DMS53 treated with DMSO at 0.1 percent for 48 hours (cell line): Measurements from ENCODE around the gene CHD6.

Source experiments
- DNase-seq: peaks from one replicate; lab custom pipeline; 2025; ENCODE audit not compliant: unreplicated experiment; lab: John Stamatoyannopoulos, UW

Gene CHD6

GRCh38 chr20:41437836-41438235, 180.3 kb downstream of the CHD6 start:
- no peak for DNase-seq

- no peak for DNase-seq
Observed at GRCh38 chr20:41436679-41437078, 181.5 kb downstream of the CHD6 start.

GRCh38 chr20:41433203-41433602, 185.0 kb downstream of the CHD6 start:
- DNase-seq, result no peak

- no peak for DNase-seq
Observed at GRCh38 chr20:41432746-41433145, 185.4 kb downstream of the CHD6 start.

DNA sequence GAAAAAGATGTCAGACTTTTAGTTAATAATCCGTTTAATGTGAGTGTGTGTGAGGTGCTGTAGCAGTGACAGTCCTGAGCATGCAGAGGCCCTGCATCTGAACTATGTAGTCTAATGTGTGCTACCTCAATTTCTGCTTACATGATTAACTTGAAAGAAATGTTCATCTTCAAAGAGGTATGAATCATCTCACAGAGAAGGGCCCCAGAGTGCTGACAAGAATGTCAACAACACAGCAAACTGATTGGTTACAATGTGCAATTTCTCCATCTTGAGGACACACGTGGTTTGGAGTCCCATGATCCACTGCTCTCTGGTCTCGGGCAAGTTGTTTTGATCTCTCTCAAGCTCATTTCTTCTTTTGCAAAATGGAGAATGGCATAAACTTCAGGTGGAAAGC, 189.9 kb downstream of the CHD6 start:
- no peak for DNase-seq

DNA sequence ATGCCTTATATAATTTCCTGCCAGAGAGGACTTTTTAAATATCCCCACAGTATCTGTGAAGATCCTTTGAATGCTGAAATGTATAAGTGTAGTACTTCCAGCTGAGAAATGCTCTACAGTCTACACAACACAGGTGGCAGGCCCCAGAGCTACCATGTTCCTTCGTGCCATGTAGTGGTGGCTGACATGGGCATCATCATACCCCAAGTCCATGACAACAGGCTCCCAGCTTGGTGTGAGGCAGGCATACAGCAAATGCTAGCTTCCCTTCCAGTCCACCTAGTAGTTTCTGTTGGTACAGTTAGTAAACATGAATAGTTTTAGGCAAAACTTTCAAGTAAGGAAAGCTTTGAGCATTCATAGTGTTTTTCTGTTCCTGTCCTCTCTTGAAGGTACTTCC, 190.3 kb downstream of the CHD6 start:
- DNase-seq, result no peak

GRCh38 chr20:41426976-41427375, 191.2 kb downstream of the CHD6 start:
- DNase-seq, result no peak

DNA sequence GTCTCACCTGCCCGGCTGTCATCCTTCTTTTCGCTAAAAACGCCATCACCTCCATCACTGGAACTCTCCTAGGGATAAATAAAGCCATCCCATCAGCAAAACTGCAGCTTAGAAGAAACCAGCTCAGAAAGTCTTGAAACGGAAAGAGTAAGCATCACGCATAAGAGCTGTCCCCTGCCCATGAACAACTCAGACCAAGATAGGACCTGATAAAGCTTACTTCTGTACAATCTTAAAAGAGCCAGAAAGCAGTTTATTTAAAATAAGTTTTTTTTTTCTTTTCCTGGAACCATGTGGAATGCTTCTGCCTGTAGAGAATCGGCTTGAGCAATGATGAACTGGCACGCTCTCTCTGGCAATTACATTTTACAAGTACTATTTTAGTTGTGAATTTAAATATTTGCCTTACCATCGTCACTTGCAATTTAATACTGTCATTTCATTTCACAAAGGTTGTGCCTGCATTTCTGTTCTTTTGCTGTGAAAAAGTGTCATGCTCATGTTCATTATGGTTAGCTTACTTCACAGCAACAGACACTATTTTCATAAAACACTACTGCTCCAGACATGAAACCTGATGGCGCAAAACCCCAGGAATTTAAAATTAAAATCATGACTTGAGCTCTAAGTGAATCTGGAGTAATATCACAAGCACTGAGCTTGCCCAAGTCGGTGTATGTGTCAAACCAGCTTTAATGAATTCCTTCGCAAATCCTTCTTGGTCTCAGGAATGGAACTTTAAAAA, 191.9 kb downstream of the CHD6 start:
- DNase-seq, result no peak

GRCh38 chr20:41425180-41425884, 192.8 kb downstream of the CHD6 start:
- DNase-seq, result no peak

DNA sequence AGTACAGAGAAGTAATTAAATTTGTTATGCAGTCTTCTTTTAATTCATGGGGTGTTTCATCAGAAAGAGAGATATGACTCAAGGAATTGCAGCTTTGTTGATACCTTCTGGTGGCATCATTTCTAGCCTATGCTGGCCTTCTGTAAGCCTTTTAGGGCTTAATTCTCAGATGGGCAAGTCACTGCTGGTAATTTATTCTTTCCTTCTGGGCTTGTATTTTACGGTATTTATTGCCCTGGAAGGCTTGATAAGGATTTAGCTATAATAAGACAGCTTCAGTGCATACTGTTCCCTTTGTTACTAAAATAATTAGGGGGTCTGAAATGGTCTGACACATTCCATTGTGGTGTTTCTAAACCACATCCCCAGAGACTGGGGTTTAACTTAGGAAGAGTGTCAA, 193.6 kb downstream of the CHD6 start:
- DNase-seq, result no peak

GRCh38 chr20:41424011-41424410, 194.2 kb downstream of the CHD6 start:
- DNase-seq, result no peak

DNA sequence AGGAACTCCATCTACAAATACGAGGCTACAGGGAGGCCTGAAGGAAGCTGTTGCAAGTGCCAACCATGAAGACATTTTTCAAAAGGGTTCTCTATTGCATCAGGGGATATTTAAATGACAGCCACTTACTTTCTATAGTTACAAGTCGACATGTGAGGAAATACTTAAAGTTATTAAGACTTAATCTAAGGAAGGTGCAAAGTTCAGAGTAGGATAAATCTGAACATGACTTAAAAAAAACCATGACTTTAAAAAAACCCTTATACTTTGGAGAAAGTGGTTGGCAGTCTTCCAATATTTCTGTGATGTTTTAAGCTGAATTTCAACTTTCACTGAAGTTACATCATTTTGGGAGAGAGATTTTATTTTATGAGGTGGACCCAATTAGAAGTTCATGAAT, 195.2 kb downstream of the CHD6 start:
- no peak for DNase-seq

DNA sequence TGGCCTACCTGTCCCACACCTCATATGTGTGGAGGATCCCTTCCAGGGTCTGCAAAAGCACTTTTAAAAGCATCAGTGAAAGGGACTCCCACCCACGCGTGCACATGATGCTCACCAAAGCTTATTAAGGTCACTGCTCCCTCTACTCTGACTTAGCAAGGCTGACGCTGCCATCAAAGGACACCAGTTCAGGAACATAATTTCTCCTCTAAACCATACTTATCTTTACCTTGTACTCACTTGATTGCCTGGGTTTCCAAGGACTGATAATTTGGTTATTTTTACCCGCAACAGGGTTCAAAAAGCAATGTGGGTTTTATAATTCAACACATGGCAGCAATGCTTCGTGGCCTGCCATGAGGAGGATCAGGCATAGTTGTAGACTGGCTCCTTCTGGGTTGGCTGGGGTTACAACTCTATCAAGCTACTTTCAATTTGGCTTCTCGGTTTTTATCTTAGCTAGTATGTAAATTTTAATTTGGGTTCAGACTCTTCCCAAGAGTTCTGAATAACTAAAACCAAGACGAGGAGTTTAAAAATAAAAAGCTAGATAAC, 199.4 kb downstream of the CHD6 start:
- no peak for DNase-seq

- no peak for DNase-seq
Observed at GRCh38 chr20:41418031-41418430, 200.1 kb downstream of the CHD6 start.

DNA sequence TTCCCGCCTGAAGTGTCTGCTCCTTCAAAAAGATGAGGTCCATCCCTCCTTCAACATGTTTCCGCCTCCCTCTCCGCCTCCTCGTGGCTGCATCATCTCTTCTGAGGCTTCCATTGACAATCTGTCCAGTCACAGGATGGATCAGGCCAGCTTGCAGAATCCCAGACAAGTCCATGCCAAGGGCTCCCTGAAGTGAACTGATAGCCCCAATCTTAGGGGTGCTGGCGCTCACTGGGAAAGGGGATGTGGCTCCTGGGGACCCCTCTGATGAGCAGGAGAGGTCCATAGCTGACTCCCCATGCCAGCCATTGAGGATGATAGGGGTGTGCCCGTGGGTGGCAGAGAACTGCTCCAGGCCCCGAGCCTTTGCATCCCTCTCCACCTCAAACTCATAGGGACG, 203.0 kb downstream of the CHD6 start:
- no peak for DNase-seq

DNA sequence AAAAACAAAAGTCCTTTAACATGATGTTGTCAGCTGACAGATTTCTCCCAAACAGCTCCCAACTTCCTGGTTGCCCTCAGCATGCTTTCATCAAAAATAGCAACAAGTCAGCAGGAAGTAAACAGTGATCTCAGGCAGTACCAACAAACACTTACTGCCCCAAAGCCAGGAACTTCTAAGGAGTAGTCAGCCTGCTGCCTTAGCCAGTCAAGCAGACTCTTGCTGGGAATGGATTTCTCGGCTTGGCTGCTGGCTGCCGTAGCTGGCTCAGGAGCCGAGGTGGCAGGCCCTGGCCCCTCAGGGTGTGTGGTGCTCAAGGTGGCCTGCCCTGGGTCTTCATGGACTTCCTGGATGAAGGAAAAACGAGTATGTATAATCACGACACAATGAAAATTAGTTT, 205.0 kb downstream of the CHD6 start:
- no peak for DNase-seq

DNA sequence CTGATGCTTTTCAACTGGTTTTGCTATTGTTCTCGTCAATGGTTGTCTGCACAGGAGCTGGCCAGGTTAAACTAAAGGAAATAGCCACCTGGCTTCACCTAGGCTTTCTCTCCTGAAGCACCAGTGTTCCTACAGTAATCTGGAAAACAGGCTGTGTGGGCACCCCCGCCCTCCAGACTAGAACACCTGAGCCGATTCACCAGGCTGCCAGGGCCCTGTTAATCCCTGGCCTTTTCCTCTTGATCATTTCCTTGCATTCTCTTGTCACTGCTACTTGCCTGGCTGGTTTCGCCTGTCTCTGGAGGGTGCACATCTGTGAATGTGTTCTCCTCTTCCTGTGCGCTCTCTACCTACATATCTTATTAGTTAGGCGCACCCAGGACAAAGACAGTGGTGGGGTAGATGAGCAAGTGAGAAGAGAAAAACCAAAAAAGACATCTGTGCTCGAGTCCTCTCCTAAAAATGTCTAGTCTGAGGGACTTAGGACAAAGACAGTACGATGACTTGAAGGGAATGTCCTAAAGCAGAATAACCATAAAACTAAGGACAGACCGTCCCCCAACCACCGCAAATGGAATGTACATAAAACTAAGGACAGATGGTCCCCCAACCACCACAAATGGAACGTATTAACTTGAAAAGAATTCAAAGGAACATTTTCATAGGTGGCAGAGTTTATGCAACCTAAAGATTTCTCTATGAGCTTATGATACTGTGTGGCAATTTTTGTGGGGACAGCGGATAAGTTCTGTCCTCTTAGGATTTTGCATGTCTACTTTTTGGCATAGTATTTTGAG, 205.7 kb downstream of the CHD6 start:
- DNase-seq, result no peak

DNA sequence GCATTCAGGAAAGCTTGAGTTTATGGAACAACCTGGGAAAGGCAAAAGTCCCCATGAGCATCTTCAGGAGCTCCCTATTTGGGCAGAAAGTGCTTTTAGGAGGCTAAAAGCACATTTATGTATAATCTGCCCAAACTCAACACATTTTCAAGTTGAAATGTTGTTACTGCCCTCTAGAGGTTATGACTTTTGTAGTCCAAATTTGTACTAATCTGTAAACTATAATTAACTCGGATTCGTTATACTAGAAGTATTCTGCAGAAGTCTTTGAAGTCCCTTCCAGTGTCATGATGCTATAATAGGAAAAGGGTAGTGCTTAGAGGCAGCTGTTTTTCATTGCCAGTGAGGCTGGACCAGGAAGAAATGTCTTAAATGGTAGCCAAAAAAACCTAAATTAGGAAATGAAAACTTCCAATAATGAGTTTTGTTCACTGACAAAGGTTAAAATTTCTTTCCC, 206.8 kb downstream of the CHD6 start:
- no peak for DNase-seq

GRCh38 chr20:41408986-41409385, 209.2 kb downstream of the CHD6 start:
- no peak for DNase-seq

DNA sequence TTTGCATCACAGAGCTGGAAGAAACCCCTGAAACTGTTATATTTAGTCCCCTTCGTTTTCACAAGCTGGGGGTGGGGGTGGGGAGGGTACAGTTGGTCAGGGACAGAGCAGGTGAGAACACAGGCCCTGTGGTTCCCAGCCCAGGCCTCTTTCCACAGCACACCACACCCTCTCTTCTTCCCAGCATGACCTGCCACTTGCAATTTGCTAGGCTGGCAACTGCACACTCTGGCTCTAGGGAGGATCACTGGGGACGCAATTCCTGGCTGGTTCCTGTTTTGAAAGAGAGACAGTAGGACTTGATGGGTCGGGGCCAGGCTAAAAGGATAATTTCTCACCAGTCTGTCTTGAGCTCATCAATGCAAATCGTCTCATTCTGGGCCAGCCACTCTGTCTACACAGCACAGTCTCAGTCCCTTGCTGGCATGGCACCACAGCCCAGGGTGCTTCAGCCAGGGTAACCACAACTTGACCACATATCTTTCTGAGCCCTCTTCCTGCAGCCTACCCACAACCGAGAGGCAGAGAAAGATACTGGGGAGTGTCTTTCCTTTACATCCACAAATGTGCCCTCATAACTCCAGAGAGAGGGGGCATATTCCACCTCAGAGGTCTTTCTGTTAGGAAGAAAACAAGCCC, 209.9 kb downstream of the CHD6 start:
- DNase-seq, result no peak

GRCh38 chr20:41407607-41408006, 210.6 kb downstream of the CHD6 start:
- no peak for DNase-seq
